H1 (cell line): ENCODE measurements around the gene DCP1A. TPM values are rescaled to one million over a fixed set of nuclear protein-coding genes. Genes with fewer than 3 reads are reported as not detected.
A peak's percentile ranks its signal among the peaks of the same experiment; 100 is the strongest.

Experiments used
- BCL11A ChIP-seq, 2 experiments: IDR thresholded peaks; one replicate each; pipeline ENCODE4 v1.6.1; 2011; ENCODE audit warnings: low read depth in 2 of 2, low read length in 2 of 2, mild to moderate bottlenecking in 2 of 2
- BRCA1 ChIP-seq: IDR thresholded peaks from 2 replicates; pipeline ENCODE4 v1.6.1; 2012; ENCODE audit warnings: low read depth, low read length, improper control_type of control experiment
- CEBPB ChIP-seq: IDR thresholded peaks from 2 replicates; pipeline ENCODE4 v1.6.1; 2012; ENCODE audit warnings: low read depth, low read length
- CHD2 ChIP-seq: IDR thresholded peaks from 2 replicates; pipeline ENCODE4 v1.6.1; 2012; ENCODE audit warnings: low read length, improper control_type of control experiment
- EP300 ChIP-seq, 2 experiments: IDR thresholded peaks; 1 replicate in 1 of 2; 2 replicates in 1 of 2; pipeline ENCODE4 v1.6.1; 2011 to 2012; ENCODE audit warnings: low read depth in 2 of 2, low read length in 2 of 2, mild to moderate bottlenecking in 2 of 2, borderline replicate concordance in 1 of 2, inconsistent platforms in 1 of 2, moderate library complexity in 1 of 2
- EZH2 ChIP-seq: fragments of 200-600 bp; sonication (generic); IDR thresholded peaks from 2 replicates; pipeline ENCODE4 v1.7.1; 2012; ENCODE audit warnings: low read depth, mild to moderate bottlenecking, moderate library complexity, low read length, inconsistent platforms; ENCODE audit not compliant: severe bottlenecking
- HDAC6 ChIP-seq: IDR thresholded peaks from one replicate; pipeline ENCODE4 v1.7.1; 2012; ENCODE audit warnings: low read depth, mild to moderate bottlenecking, inconsistent platforms, low read length, moderate library complexity
- KDM1A ChIP-seq: fragments of 200-600, 300-600 bp; sonication (generic); IDR thresholded peaks from 2 replicates; pipeline ENCODE4 v1.7.1; 2016; ENCODE audit warnings: mild to moderate bottlenecking, low read length, borderline replicate concordance
- KDM5A ChIP-seq: fragments of 200-600 bp; IDR thresholded peaks from 2 replicates; pipeline ENCODE4 v1.7.1; 2012; ENCODE audit warnings: mild to moderate bottlenecking, low read length, inconsistent platforms, mixed read lengths
- MAFK ChIP-seq: IDR thresholded peaks from 2 replicates; pipeline ENCODE4 v1.6.1; 2012; ENCODE audit warnings: low read depth, mild to moderate bottlenecking, improper control_type of control experiment, low read length
- NANOG ChIP-seq: IDR thresholded peaks from 2 replicates; pipeline ENCODE4 v1.6.1; 2011; ENCODE audit warnings: low read length, low read depth, mild to moderate bottlenecking, inconsistent platforms; ENCODE audit not compliant: insufficient read depth, poor library complexity, severe bottlenecking
- NRF1 ChIP-seq: IDR thresholded peaks from 2 replicates; pipeline ENCODE4 v1.6.1; 2011; ENCODE audit warnings: mild to moderate bottlenecking, low read depth, low read length, improper control_type of control experiment
- POLR2A ChIP-seq, 2 experiments: IDR thresholded peaks; 1 replicate in 1 of 2; 2 replicates in 1 of 2; pipeline ENCODE4 v1.6.1; 2011; ENCODE audit warnings: low read depth in 2 of 2, low read length in 2 of 2, mild to moderate bottlenecking in 2 of 2; ENCODE audit errors: control extremely low read depth in 1 of 2
- RXRA ChIP-seq: IDR thresholded peaks from 2 replicates; pipeline ENCODE4 v1.6.1; 2011; ENCODE audit warnings: low read depth, mild to moderate bottlenecking, low read length, moderate library complexity; ENCODE audit not compliant: insufficient read depth
- SAP30 ChIP-seq: fragments of 300-600 bp; sonication (generic); IDR thresholded peaks from 2 replicates; pipeline ENCODE4 v1.7.1; 2012; ENCODE audit warnings: low read length, moderate library complexity, mild to moderate bottlenecking, inconsistent platforms; ENCODE audit not compliant: insufficient read depth, insufficient replicate concordance
- SIX5 ChIP-seq: IDR thresholded peaks from 2 replicates; pipeline ENCODE4 v1.6.1; 2011; ENCODE audit warnings: mild to moderate bottlenecking, low read depth, low read length
- SRF ChIP-seq: IDR thresholded peaks from 2 replicates; pipeline ENCODE4 v1.6.1; 2011; ENCODE audit warnings: mild to moderate bottlenecking, low read depth, low read length, moderate library complexity
- TAF7 ChIP-seq: optimal IDR thresholded peaks from 2 replicates; pipeline ENCODE3; 2011; ENCODE audit warnings: low read depth, mild to moderate bottlenecking, inconsistent platforms, low read length, moderate library complexity, borderline replicate concordance
- TBP ChIP-seq: IDR thresholded peaks from 2 replicates; pipeline ENCODE4 v1.6.1; 2011; ENCODE audit warnings: low read depth, low read length, improper control_type of control experiment
- polyA plus RNA-seq, 7 experiments: library from polyadenylated mRNA; depleted of rRNA in 3 of 7; stranded (reverse) in 5 of 7; unstranded in 2 of 7; fragments of >200 nt in 5 of 7; fragments of 200-250 nt in 2 of 7; gene quantifications; 1 replicate in 5 of 7; 2 replicates in 1 of 7; 4 replicates in 1 of 7; pipeline versions ENCODE4 v1.2.1 to v1.2.3, GENCODE V29; 2011 to 2013; ENCODE audit warnings: missing spikeins in 2 of 7, mixed read lengths in 2 of 7
- total RNA-seq: library from RNA; stranded (reverse); fragmentation: NEBNext Ultra II Directional; extraction: Animal tissue kit (Norgen Biotek cat#: 25700); gene quantifications from 2 replicates; pipeline ENCODE4 v1.2.1, GENCODE V29; 2021
- TF ChIP-seq, protein P1 (sequence below): IDR thresholded peaks from 2 replicates; pipeline ENCODE4 v1.6.1; 2012; ENCODE audit warnings: inconsistent platforms
- TF ChIP-seq, protein P2 (sequence below): IDR thresholded peaks from 2 replicates; pipeline ENCODE4 v1.6.1; 2011; ENCODE audit warnings: low read length, improper control_type of control experiment
- TF ChIP-seq, protein P3 (sequence below): IDR thresholded peaks from 2 replicates; pipeline ENCODE4 v1.6.1; 2012; ENCODE audit warnings: inconsistent platforms

Gene DCP1A
- total and polyA plus RNA-seq, 2 of the 8 experiments (the other 6 are each of a cell fraction or from before 2014, with no cell fraction given) = 13.2 to 15.9 TPM

DNA sequence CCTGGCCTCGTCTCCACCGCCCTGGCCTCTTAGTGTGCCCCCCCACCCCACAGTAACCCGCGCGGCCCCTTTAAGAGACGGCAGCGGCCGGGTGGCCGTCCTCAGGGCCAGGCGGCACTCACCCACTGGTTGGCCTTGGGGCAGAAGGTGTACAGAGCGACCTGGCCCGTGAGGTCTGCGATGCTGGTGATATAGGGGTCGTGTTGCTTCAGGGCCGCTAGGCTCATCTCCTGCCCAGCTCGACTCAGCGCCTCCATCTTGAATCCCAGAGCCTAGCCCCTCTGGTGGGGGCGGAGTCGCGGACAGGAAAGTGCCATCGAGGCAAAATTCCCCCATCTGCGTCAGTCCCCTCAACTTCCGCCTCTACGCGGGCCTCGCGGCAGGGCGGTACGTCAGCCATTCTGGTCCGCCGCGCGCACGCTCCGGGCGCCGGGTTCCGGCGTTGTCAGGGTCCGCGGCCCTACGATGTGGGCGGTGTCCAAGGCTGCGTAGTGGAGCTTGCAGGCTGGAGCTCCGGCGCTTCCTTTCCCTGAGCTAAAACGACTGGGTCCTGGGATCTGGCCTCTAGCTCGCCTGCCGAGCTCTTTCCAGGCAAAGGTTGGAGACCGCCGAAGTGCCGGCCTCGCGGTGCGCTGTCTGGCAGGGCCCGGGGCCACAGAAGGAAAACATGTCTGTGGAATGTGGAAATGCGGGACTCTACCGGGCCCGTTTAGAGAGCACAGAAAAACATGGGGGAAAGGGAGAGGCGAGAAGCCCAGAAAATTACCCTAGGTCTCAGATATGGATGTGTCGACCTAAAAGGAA is at the start of gene DCP1A (continued):
- 0 out of 2 replicates have a peak, but pooled peaks have one; percentile 50 for TF ChIP-seq RXRA
- peak in 1 of 2 experiments; percentile 93; a peak in 2 of 3 replicates for TF ChIP-seq EP300 (IDR thresholded peaks at IDR 0.05; ENCODE audit: borderline replicate concordance in 1 of 2, low read depth in 2 of 2, low read length in 2 of 2)
- TF ChIP-seq CHD2 = peak; percentile 77
- TF ChIP-seq TBP = peak; percentile 93
- TF ChIP-seq KDM1A = no peak
- TF ChIP-seq SAP30 = no peak
- peak; percentile 68 for TF ChIP-seq SIX5
- TF ChIP-seq EZH2 = no peak
- no peak for TF ChIP-seq HDAC6
- peak; percentile 65 for TF ChIP-seq SRF
- TF ChIP-seq CEBPB = no peak; the same call in 1 of the 2 replicates
- 0 out of 2 replicates have a peak, but pooled peaks have one; percentile 1 for TF ChIP-seq NRF1
- TF ChIP-seq BCL11A (IDR thresholded peaks at IDR 0.05; ENCODE audit: low read depth in 2 of 2, low read length in 2 of 2) = no peak
- TF ChIP-seq, protein P1, sequence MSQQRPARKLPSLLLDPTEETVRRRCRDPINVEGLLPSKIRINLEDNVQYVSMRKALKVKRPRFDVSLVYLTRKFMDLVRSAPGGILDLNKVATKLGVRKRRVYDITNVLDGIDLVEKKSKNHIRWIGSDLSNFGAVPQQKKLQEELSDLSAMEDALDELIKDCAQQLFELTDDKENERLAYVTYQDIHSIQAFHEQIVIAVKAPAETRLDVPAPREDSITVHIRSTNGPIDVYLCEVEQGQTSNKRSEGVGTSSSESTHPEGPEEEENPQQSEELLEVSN = peak; percentile 81
- TF ChIP-seq TAF7 = peak; percentile 87
- TF ChIP-seq POLR2A (IDR thresholded peaks at IDR 0.05; ENCODE audit: control extremely low read depth in 1 of 2, low read depth in 2 of 2, low read length in 2 of 2) = peak; percentile 90 to 95; a peak in 2 of 3 replicates
- TF ChIP-seq KDM5A = peak; percentile 88
- peak; percentile 48; the same call in 1 of the 2 replicates for TF ChIP-seq MAFK
- TF ChIP-seq, protein P2, sequence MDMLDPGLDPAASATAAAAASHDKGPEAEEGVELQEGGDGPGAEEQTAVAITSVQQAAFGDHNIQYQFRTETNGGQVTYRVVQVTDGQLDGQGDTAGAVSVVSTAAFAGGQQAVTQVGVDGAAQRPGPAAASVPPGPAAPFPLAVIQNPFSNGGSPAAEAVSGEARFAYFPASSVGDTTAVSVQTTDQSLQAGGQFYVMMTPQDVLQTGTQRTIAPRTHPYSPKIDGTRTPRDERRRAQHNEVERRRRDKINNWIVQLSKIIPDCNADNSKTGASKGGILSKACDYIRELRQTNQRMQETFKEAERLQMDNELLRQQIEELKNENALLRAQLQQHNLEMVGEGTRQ = no peak
- TF ChIP-seq, protein P3, sequence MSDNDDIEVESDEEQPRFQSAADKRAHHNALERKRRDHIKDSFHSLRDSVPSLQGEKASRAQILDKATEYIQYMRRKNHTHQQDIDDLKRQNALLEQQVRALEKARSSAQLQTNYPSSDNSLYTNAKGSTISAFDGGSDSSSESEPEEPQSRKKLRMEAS = peak; percentile 95
- TF ChIP-seq NANOG = peak; percentile 44
- no peak for TF ChIP-seq BRCA1
